Measurements from ENCODE around the gene NLRP9. TPM values are rescaled to one million over a fixed set of nuclear protein-coding genes. Genes with fewer than 3 reads are reported as not detected.
A peak's percentile ranks its signal among the peaks of the same experiment; 100 is the strongest.

NLRP9 gene
- polyA plus RNA-seq, 2 of the 4 experiments (the other 2 are of a cell fraction) = not detected

DNA sequence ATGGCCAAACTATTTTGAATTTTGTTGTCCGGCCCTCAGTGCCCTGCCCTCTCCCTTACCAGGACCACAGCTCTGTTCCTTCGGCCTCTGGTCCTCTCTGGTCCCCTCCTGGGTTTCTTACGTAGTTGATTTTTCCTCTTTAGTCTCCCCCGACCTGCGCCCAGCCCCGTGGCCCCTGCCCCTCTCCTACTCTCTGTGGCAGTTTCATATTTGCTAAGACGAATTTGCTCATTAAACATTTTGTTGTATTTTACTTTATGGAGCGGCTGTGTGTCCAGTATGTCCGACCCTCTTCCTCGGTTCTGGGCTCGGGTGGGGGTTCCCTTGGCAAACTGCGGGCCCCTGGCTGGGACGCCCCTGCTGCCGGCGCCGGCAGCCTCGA lies 63.8 kb downstream of the NLRP9 start:
- peak overlapping the region; percentile 97 for H3K4me2 ChIP-seq
- ChIA-PET CTCF (no interaction called here), POLR2A (interaction anchor here (0.8 kb wide), 1 partner anchor 20 kb away, joined by 3 read pairs; the partner anchor contains the start of gene U2AF2)
- no peaks in the 10 kb centered on the region for H3K9me3 ChIP-seq
- ATAC-seq (peak in 1 of 2 experiments; percentile 10; a peak in 3 of 6 replicates), FAIRE-seq (no peak), DNase-seq (ENCODE audit: low read depth in 1 of 2, low spot score in 1 of 2) (no peak)
- H3K4me3 ChIP-seq = peak overlapping the region; percentile 93
- TF ChIP-seq ZC3H11A (IDR thresholded peaks at IDR 0.05) (no peak), ZFP36 (IDR thresholded peaks at IDR 0.05; ENCODE audit: borderline replicate concordance, partially characterized antibody) (no peak), PHF8 (IDR thresholded peaks at IDR 0.05; ENCODE audit: borderline replicate concordance, low read depth) (no peak), CBX2 (IDR thresholded peaks at IDR 0.05; ENCODE audit: borderline replicate concordance, low read depth) (no peak), FOSL2 (IDR thresholded peaks at IDR 0.05) (no peak), FOSL2 (CRISPR knock-in tag; IDR thresholded peaks at IDR 0.05) (no peak), HOXB13 (CRISPR knock-in tag; IDR thresholded peaks at IDR 0.05; ENCODE audit: low read depth) (no peak)
- TF ChIP-seq, protein P1, sequence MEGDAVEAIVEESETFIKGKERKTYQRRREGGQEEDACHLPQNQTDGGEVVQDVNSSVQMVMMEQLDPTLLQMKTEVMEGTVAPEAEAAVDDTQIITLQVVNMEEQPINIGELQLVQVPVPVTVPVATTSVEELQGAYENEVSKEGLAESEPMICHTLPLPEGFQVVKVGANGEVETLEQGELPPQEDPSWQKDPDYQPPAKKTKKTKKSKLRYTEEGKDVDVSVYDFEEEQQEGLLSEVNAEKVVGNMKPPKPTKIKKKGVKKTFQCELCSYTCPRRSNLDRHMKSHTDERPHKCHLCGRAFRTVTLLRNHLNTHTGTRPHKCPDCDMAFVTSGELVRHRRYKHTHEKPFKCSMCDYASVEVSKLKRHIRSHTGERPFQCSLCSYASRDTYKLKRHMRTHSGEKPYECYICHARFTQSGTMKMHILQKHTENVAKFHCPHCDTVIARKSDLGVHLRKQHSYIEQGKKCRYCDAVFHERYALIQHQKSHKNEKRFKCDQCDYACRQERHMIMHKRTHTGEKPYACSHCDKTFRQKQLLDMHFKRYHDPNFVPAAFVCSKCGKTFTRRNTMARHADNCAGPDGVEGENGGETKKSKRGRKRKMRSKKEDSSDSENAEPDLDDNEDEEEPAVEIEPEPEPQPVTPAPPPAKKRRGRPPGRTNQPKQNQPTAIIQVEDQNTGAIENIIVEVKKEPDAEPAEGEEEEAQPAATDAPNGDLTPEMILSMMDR (IDR thresholded peaks at IDR 0.05) = no peak
- 16% methylated on average over 16 of the region's 17 CpGs for WGBS (ENCODE audit: missing lambda C conversion rate)
- peaks cover 60% of the 10 kb centered on the region for H3K4me1 ChIP-seq
- H3K27ac ChIP-seq = peak overlapping the region; percentile 94 to 96

DNA sequence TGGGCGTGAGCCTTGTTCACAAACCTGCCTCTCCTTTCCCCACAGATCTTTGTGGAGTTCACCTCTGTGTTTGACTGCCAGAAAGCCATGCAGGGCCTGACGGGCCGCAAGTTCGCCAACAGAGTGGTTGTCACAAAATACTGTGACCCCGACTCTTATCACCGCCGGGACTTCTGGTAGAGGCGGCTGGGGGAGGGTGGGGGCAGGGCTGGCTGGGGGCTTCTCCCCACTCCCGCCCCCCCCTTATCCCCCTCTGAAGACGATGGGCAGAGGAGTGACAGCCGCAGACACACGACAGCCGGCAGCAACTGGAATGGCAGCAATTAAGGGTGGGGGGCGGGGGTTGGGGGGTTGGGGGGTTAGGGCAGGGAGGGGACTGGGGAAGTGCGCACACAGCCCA lies 64.3 kb downstream of the NLRP9 start:
- FAIRE-seq = no peak
- Histone ChIP-seq H3K27ac (peak overlapping the region in 1 of 2 experiments; percentile 96; a peak in 3 of 6 replicates), H3K9me3 (no peaks in the 10 kb centered on the region), H3K4me2 (peak overlapping the region; percentile 97), H3K4me1 (peaks cover 65% of the 10 kb centered on the region), H3K4me3 (peak overlapping the region; percentile 93; the same call in 1 of the 3 replicates)
- 85% methylated on average over 9 of the region's 15 CpGs for WGBS (ENCODE audit: missing lambda C conversion rate)
- ChIA-PET CTCF (interaction anchor here (1.3 kb wide), 1 partner anchor 42 kb away, joined by 4 read pairs; no protein-coding TSS in a partner anchor), POLR2A (no interaction called here)
- DNase-seq (ENCODE audit: low read depth in 1 of 2, low spot score in 1 of 2) = no peak
- TF ChIP-seq, protein P2, sequence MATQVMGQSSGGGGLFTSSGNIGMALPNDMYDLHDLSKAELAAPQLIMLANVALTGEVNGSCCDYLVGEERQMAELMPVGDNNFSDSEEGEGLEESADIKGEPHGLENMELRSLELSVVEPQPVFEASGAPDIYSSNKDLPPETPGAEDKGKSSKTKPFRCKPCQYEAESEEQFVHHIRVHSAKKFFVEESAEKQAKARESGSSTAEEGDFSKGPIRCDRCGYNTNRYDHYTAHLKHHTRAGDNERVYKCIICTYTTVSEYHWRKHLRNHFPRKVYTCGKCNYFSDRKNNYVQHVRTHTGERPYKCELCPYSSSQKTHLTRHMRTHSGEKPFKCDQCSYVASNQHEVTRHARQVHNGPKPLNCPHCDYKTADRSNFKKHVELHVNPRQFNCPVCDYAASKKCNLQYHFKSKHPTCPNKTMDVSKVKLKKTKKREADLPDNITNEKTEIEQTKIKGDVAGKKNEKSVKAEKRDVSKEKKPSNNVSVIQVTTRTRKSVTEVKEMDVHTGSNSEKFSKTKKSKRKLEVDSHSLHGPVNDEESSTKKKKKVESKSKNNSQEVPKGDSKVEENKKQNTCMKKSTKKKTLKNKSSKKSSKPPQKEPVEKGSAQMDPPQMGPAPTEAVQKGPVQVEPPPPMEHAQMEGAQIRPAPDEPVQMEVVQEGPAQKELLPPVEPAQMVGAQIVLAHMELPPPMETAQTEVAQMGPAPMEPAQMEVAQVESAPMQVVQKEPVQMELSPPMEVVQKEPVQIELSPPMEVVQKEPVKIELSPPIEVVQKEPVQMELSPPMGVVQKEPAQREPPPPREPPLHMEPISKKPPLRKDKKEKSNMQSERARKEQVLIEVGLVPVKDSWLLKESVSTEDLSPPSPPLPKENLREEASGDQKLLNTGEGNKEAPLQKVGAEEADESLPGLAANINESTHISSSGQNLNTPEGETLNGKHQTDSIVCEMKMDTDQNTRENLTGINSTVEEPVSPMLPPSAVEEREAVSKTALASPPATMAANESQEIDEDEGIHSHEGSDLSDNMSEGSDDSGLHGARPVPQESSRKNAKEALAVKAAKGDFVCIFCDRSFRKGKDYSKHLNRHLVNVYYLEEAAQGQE (IDR thresholded peaks at IDR 0.05) = no peak
- TF ChIP-seq TP53 (CRISPR knock-in tag; IDR thresholded peaks at IDR 0.05) (no peak), HDAC2 (IDR thresholded peaks at IDR 0.05) (no peak), CEBPB (IDR thresholded peaks at IDR 0.05) (no peak), CHD4 (IDR thresholded peaks at IDR 0.05; ENCODE audit: borderline replicate concordance) (no peak), RAD21 (conservative IDR thresholded peaks at IDR 0.05 in 1 of 2, IDR thresholded peaks at IDR 0.05 in 1 of 2) (no peak), SREBF2 (IDR thresholded peaks at IDR 0.05) (no peak), RCOR1 (IDR thresholded peaks at IDR 0.05; ENCODE audit: low read depth, low read length) (no peak), FOSB (CRISPR knock-in tag; IDR thresholded peaks at IDR 0.05) (no peak), RNF2 (IDR thresholded peaks at IDR 0.05; ENCODE audit: borderline replicate concordance, low read depth) (no peak), HOXA7 (CRISPR knock-in tag; IDR thresholded peaks at IDR 0.05) (no peak), MAFK (IDR thresholded peaks at IDR 0.05; ENCODE audit: partially characterized antibody) (no peak), NPAS2 (CRISPR knock-in tag; IDR thresholded peaks at IDR 0.05; ENCODE audit: borderline replicate concordance) (no peak), FOXS1 (CRISPR knock-in tag; IDR thresholded peaks at IDR 0.05) (no peak), MAZ (IDR thresholded peaks at IDR 0.05; ENCODE audit: borderline replicate concordance, low read depth, low read length) (no peak)
- ATAC-seq = no peak

Data from A549 (cell line).